ENCODE measurements around the gene FREM3. TPM values are rescaled to one million over a fixed set of nuclear protein-coding genes. Genes with fewer than 3 reads are reported as not detected.
"Not testable (repeated sequence)": the region's sequence is repeated elsewhere in the genome, so short reads cannot be mapped to it uniquely, and the experiment has no call there.

The FREM3 gene
- total RNA-seq, 1 experiment from 2014 or later: not detected

- DNase-seq (ENCODE audit: unreplicated experiment): no peak
- intact Hi-C loops (cut with micrococcal nuclease): no loop called here
- CTCF ChIA-PET: no interaction called here
- H3K27ac Mint-ChIP-seq (ENCODE audit: low read depth, unreplicated experiment): no peak overlapping the region
- no TSS peak for BruUV-seq (replicated peaks)
- POLR2A ChIA-PET: no interaction called here
- TF ChIP-seq, protein P1, sequence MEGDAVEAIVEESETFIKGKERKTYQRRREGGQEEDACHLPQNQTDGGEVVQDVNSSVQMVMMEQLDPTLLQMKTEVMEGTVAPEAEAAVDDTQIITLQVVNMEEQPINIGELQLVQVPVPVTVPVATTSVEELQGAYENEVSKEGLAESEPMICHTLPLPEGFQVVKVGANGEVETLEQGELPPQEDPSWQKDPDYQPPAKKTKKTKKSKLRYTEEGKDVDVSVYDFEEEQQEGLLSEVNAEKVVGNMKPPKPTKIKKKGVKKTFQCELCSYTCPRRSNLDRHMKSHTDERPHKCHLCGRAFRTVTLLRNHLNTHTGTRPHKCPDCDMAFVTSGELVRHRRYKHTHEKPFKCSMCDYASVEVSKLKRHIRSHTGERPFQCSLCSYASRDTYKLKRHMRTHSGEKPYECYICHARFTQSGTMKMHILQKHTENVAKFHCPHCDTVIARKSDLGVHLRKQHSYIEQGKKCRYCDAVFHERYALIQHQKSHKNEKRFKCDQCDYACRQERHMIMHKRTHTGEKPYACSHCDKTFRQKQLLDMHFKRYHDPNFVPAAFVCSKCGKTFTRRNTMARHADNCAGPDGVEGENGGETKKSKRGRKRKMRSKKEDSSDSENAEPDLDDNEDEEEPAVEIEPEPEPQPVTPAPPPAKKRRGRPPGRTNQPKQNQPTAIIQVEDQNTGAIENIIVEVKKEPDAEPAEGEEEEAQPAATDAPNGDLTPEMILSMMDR (IDR thresholded peaks at IDR 0.05; ENCODE audit: unreplicated experiment): no peak
- no peaks in the 10 kb centered on the region for H3K36me3 Mint-ChIP-seq (ENCODE audit: insufficient read depth, unreplicated experiment)
- peaks cover 34% of the 10 kb centered on the region for H3K27me3 Mint-ChIP-seq (ENCODE audit: insufficient read depth, unreplicated experiment)
- peaks cover 11% of the 10 kb centered on the region for H3K9me3 Mint-ChIP-seq (ENCODE audit: unreplicated experiment)
- H3K4me1 Mint-ChIP-seq (ENCODE audit: insufficient read depth, unreplicated experiment): no peaks in the 10 kb centered on the region
- no peak overlapping the region for H3K4me3 Mint-ChIP-seq (ENCODE audit: unreplicated experiment)
Observed at GRCh38 chr4:143736861-143737260, 36.4 kb upstream of the FREM3 start.

DNA sequence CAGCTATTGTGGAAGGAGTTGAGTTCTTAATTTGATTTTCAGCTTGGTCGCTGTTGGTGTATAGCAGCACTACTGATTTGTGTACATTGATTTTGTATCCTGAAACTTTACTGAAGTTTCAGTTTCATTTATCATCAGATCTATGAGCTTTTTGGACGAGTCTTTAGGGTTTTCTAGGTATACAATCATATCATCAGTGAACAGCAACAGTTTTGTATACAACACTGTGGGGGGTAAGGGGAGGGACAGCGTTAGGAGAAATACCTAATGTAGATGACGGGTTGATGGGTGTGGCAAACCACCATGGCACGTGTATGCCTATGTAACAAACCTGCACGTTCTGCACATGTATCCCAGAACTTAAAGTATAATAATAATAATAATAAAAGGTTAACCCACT lies 35.6 kb upstream of the FREM3 start:
- H3K27ac Mint-ChIP-seq (ENCODE audit: low read depth, unreplicated experiment); H3K4me1 Mint-ChIP-seq (ENCODE audit: insufficient read depth, unreplicated experiment); H3K4me3 Mint-ChIP-seq (ENCODE audit: unreplicated experiment); POLR2A ChIA-PET; DNase-seq (ENCODE audit: unreplicated experiment); intact Hi-C loops (cut with micrococcal nuclease); BruUV-seq (replicated peaks); H3K36me3 Mint-ChIP-seq (ENCODE audit: insufficient read depth, unreplicated experiment): not testable (repeated sequence)
- CTCF ChIA-PET: interaction anchor here (0.6 kb wide), 1 partner anchor 13 kb away, joined by 3 read pairs; no protein-coding TSS in a partner anchor
- Mint-ChIP-seq H3K27me3 (ENCODE audit: insufficient read depth, unreplicated experiment) (peaks cover 33% of the 10 kb centered on the region), H3K9me3 (ENCODE audit: unreplicated experiment) (peaks cover 11% of the 10 kb centered on the region)

GRCh38 chr4:143728166-143728565 lies 27.7 kb upstream of the FREM3 start:
- Mint-ChIP-seq H3K27ac (ENCODE audit: low read depth, unreplicated experiment) (no peak overlapping the region), H3K36me3 (ENCODE audit: insufficient read depth, unreplicated experiment) (no peaks in the 10 kb centered on the region), H3K4me3 (ENCODE audit: unreplicated experiment) (no peak overlapping the region), H3K4me1 (ENCODE audit: insufficient read depth, unreplicated experiment) (peaks cover 6% of the 10 kb centered on the region), H3K27me3 (ENCODE audit: insufficient read depth, unreplicated experiment) (peaks cover 38% of the 10 kb centered on the region), H3K9me3 (ENCODE audit: unreplicated experiment) (no peaks in the 10 kb centered on the region)
- TF ChIP-seq, protein P1 (IDR thresholded peaks at IDR 0.05; ENCODE audit: unreplicated experiment): no peak
- ChIA-PET CTCF (no interaction called here), POLR2A (no interaction called here)
- peak; percentile 49 for DNase-seq (ENCODE audit: unreplicated experiment)
- intact Hi-C loops (cut with micrococcal nuclease): no loop called here
- BruUV-seq (replicated peaks): no TSS peak

DNA sequence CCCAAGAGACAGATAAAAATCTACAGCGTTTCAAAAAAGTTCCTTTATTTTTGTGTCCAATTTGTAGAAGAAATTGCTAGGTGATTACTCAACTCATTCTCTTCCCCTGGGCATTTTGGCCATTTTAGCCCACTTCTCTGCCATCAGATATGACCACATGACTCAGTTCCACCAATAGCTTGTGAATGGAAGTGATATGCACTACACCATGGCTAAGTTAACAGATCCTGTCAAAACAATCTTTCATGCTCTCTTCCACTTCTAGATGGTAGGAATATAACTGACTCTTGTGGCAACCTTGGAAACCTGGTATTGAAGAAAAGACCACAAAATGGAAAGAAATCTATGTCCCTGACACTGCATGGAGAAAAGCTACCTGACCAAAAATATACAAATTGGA lies 26.2 kb upstream of the FREM3 start:
- Mint-ChIP-seq H3K27me3 (ENCODE audit: insufficient read depth, unreplicated experiment) (peaks cover 26% of the 10 kb centered on the region), H3K4me1 (ENCODE audit: insufficient read depth, unreplicated experiment) (peaks cover 6% of the 10 kb centered on the region), H3K36me3 (ENCODE audit: insufficient read depth, unreplicated experiment) (no peaks in the 10 kb centered on the region), H3K4me3 (ENCODE audit: unreplicated experiment) (no peak overlapping the region), H3K27ac (ENCODE audit: low read depth, unreplicated experiment) (no peak overlapping the region), H3K9me3 (ENCODE audit: unreplicated experiment) (peaks cover 4% of the 10 kb centered on the region)
- CTCF ChIA-PET: interaction anchor here (0.9 to 1.1 kb wide), 2 partner anchors 22 to 47 kb away, joined by 3 to 4 read pairs; no protein-coding TSS in a partner anchor
- intact Hi-C loops (cut with micrococcal nuclease): no loop called here
- TF ChIP-seq, protein P1 (IDR thresholded peaks at IDR 0.05; ENCODE audit: unreplicated experiment): no peak
- POLR2A ChIA-PET: no interaction called here
- no TSS peak for BruUV-seq (replicated peaks)
- DNase-seq (ENCODE audit: unreplicated experiment): no peak

- BruUV-seq (replicated peaks): no TSS peak
- POLR2A ChIA-PET: no interaction called here
- CTCF ChIA-PET: no interaction called here
- TF ChIP-seq, protein P1 (IDR thresholded peaks at IDR 0.05; ENCODE audit: unreplicated experiment): no peak
- Mint-ChIP-seq H3K27ac (ENCODE audit: low read depth, unreplicated experiment) (no peak overlapping the region), H3K4me3 (ENCODE audit: unreplicated experiment) (no peak overlapping the region), H3K27me3 (ENCODE audit: insufficient read depth, unreplicated experiment) (peaks cover 30% of the 10 kb centered on the region), H3K36me3 (ENCODE audit: insufficient read depth, unreplicated experiment) (no peaks in the 10 kb centered on the region), H3K9me3 (ENCODE audit: unreplicated experiment) (peaks cover 6% of the 10 kb centered on the region), H3K4me1 (ENCODE audit: insufficient read depth, unreplicated experiment) (no peaks in the 10 kb centered on the region)
- intact Hi-C loops (cut with micrococcal nuclease): no loop called here
- DNase-seq (ENCODE audit: unreplicated experiment): no peak
Observed at GRCh38 chr4:143721317-143721716, 20.8 kb upstream of the FREM3 start.

DNA sequence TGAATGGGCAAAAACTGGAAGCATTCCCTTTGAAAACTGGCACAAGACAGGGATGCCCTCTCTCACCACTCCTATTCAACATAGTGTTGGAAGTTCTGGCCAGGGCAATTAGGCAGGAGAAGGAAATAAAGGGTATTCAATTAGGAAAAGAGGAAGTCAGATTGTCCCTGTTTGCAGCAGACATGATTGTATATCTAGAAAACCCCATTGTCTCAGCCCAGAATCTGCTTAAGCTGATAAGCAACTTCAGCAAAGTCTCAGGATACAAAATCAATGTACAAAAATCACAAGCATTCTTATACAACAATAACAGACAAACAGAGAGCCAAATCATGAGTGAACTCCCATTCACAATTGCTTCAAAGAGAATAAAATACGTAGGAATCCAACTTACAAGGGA lies 18.3 kb upstream of the FREM3 start:
- H3K27ac Mint-ChIP-seq (ENCODE audit: low read depth, unreplicated experiment); H3K36me3 Mint-ChIP-seq (ENCODE audit: insufficient read depth, unreplicated experiment); POLR2A ChIA-PET; CTCF ChIA-PET; H3K4me1 Mint-ChIP-seq (ENCODE audit: insufficient read depth, unreplicated experiment); BruUV-seq (replicated peaks); DNase-seq (ENCODE audit: unreplicated experiment); H3K27me3 Mint-ChIP-seq (ENCODE audit: insufficient read depth, unreplicated experiment); H3K9me3 Mint-ChIP-seq (ENCODE audit: unreplicated experiment); intact Hi-C loops (cut with micrococcal nuclease); H3K4me3 Mint-ChIP-seq (ENCODE audit: unreplicated experiment): not testable (repeated sequence)
